KBM-7 (cell line): Measurements from ENCODE around the gene SPINK4.

ENCODE experiments used
- DNase-seq: peaks from one replicate; pipeline ENCODE4 v3.0.0-alpha.2; 2015
- in situ Hi-C: fragments of 300-500 bp; cut with MboI; formaldehyde crosslinking; loops from 2 replicates; pipeline ENCODE4 v1.14.3; 2020; ENCODE audit warnings: low sequenced_read_pairs, low pct_unique_long_range_greater_than_20kb, mixed read lengths

The SPINK4 gene

GRCh38 chr9:33288828-33289483 is 49.0 kb downstream of the SPINK4 start:
- in situ Hi-C loops: no loop called here
- no peak for DNase-seq

GRCh38 chr9:33289496-33289895 is 49.5 kb downstream of the SPINK4 start:
- in situ Hi-C loops: no loop called here

GRCh38 chr9:33289936-33290246 is 49.9 kb downstream of the SPINK4 start:
- in situ Hi-C loops: no loop called here

More at GRCh38 chr9:33289496-33289895, 49.5 kb downstream of the SPINK4 start:
- DNase-seq: peak; percentile 27

GRCh38 chr9:33290247-33291030 is 50.5 kb downstream of the SPINK4 start, which contains the start of gene NFX1:
Gene NFX1 (plus strand): TSS chr9:33290516. CDS start chr9:33290573, 57 bp downstream.
- peak; percentile 100 for DNase-seq
- in situ Hi-C loops: no loop called here

More at GRCh38 chr9:33289936-33290246, 49.9 kb downstream of the SPINK4 start:
- DNase-seq: no peak

- in situ Hi-C loops: no loop called here
These were observed 51.0 kb downstream of the SPINK4 start for GRCh38 chr9:33291031-33291397.

GRCh38 chr9:33291901-33292300 is 51.9 kb downstream of the SPINK4 start:
- in situ Hi-C loops: no loop called here

More at GRCh38 chr9:33291031-33291397, 51.0 kb downstream of the SPINK4 start:
- no peak for DNase-seq

GRCh38 chr9:33293782-33294181 is 53.8 kb downstream of the SPINK4 start:
- in situ Hi-C loops: no loop called here
- DNase-seq: no peak

More at GRCh38 chr9:33291901-33292300, 51.9 kb downstream of the SPINK4 start:
- DNase-seq: no peak

- in situ Hi-C loops: no loop called here
- DNase-seq: no peak
These were observed 54.9 kb downstream of the SPINK4 start for GRCh38 chr9:33294670-33295432.

GRCh38 chr9:33295571-33295970 is 55.6 kb downstream of the SPINK4 start:
- no peak for DNase-seq
- in situ Hi-C loops: no loop called here

- in situ Hi-C loops: no loop called here
- DNase-seq: peak; percentile 85
These were observed 57.5 kb downstream of the SPINK4 start for GRCh38 chr9:33297432-33297831.
